ENCODE results near the gene MAP3K21. TPM values are rescaled to one million over a fixed set of nuclear protein-coding genes. Genes with fewer than 3 reads are reported as not detected.
A peak's percentile ranks its signal among the peaks of the same experiment; 100 is the strongest.

The MAP3K21 gene
- total RNA-seq, 6 experiments from 2014 or later, result 0.06 to 0.09 (median 0.09) TPM; not detected in 3

GRCh38 chr1:233326319-233326718 is 1.2 kb upstream of the MAP3K21 start:
- Mint-ChIP-seq H3K36me3 (ENCODE audit: low read depth) (no peaks in the 10 kb centered on the region), H3K27ac (no peak overlapping the region), H3K4me1 (ENCODE audit: low read depth) (no peaks in the 10 kb centered on the region), H3K4me3 (no peak overlapping the region), H3K9me3 (no peaks in the 10 kb centered on the region), H3K27me3 (ENCODE audit: insufficient read depth) (peaks cover 7% of the 10 kb centered on the region; the same call in 1 of the 2 replicates)
- TF ChIP-seq CTCF (IDR thresholded peaks at IDR 0.05), result no peak
- no peak for DNase-seq

GRCh38 chr1:233326811-233327650 is 493 bp upstream of the MAP3K21 start:
- Mint-ChIP-seq H3K27ac (no peak overlapping the region), H3K4me3 (peak overlapping the region; percentile 61), H3K4me1 (ENCODE audit: low read depth) (no peaks in the 10 kb centered on the region), H3K36me3 (ENCODE audit: low read depth) (no peaks in the 10 kb centered on the region), H3K9me3 (no peaks in the 10 kb centered on the region), H3K27me3 (ENCODE audit: insufficient read depth) (peaks cover 7% of the 10 kb centered on the region; the same call in 1 of the 2 replicates)
- no peak for DNase-seq
- TF ChIP-seq CTCF (IDR thresholded peaks at IDR 0.05), result no peak

- no peaks in the 10 kb centered on the region for H3K9me3 Mint-ChIP-seq
- no peak overlapping the region for H3K4me3 Mint-ChIP-seq
- H3K36me3 Mint-ChIP-seq (ENCODE audit: low read depth), result no peaks in the 10 kb centered on the region
- no peak for DNase-seq
- H3K27me3 Mint-ChIP-seq (ENCODE audit: insufficient read depth), result peaks cover 4% of the 10 kb centered on the region; the same call in 1 of the 2 replicates
- TF ChIP-seq CTCF (IDR thresholded peaks at IDR 0.05), result no peak
- H3K27ac Mint-ChIP-seq, result no peak overlapping the region
- no peaks in the 10 kb centered on the region for H3K4me1 Mint-ChIP-seq (ENCODE audit: low read depth)
Measured at GRCh38 chr1:233328142-233328921, 808 bp downstream of the MAP3K21 start.

GRCh38 chr1:233331676-233332519 is 4.4 kb downstream of the MAP3K21 start:
- H3K4me1 Mint-ChIP-seq (ENCODE audit: low read depth), result no peaks in the 10 kb centered on the region
- no peaks in the 10 kb centered on the region for H3K36me3 Mint-ChIP-seq (ENCODE audit: low read depth)
- peaks cover 2% of the 10 kb centered on the region; the same call in 1 of the 2 replicates for H3K27me3 Mint-ChIP-seq (ENCODE audit: insufficient read depth)
- H3K9me3 Mint-ChIP-seq, result no peaks in the 10 kb centered on the region
- DNase-seq, result no peak
- no peak for TF ChIP-seq CTCF (IDR thresholded peaks at IDR 0.05)
- H3K4me3 Mint-ChIP-seq, result no peak overlapping the region
- no peak overlapping the region for H3K27ac Mint-ChIP-seq

GRCh38 chr1:233333086-233333485 is 5.6 kb downstream of the MAP3K21 start:
- H3K4me1 Mint-ChIP-seq (ENCODE audit: low read depth), result no peaks in the 10 kb centered on the region
- no peak overlapping the region for H3K4me3 Mint-ChIP-seq
- DNase-seq, result no peak
- no peak overlapping the region for H3K27ac Mint-ChIP-seq
- TF ChIP-seq CTCF (IDR thresholded peaks at IDR 0.05), result no peak
- no peaks in the 10 kb centered on the region for H3K36me3 Mint-ChIP-seq (ENCODE audit: low read depth)
- no peaks in the 10 kb centered on the region for H3K9me3 Mint-ChIP-seq
- peaks cover 2% of the 10 kb centered on the region; the same call in 1 of the 2 replicates for H3K27me3 Mint-ChIP-seq (ENCODE audit: insufficient read depth)

All from HFFc6 (cell line).